GM21390 (cell line): ENCODE measurements around the gene ANKRD29.
A peak's percentile ranks its signal among the peaks of the same experiment; 100 is the strongest.
"Not testable (repeated sequence)": the region's sequence is repeated elsewhere in the genome, so short reads cannot be mapped to it uniquely, and the experiment has no call there.

Source experiments
- ATAC-seq: cut with Tn5 transposase; IDR thresholded peaks from one replicate; pipeline ENCODE4 v1.9.1; 2021; ENCODE audit not compliant: unreplicated experiment

The ANKRD29 gene

GRCh38 chr18:23645568-23646175 lies 17.0 kb downstream of the ANKRD29 start:
- ATAC-seq: no peak

GRCh38 chr18:23643815-23644490 lies 18.8 kb downstream of the ANKRD29 start:
- no peak for ATAC-seq

- no peak for ATAC-seq
Observed at GRCh38 chr18:23641937-23642666, 20.6 kb downstream of the ANKRD29 start.

GRCh38 chr18:23641143-23641720 lies 21.5 kb downstream of the ANKRD29 start:
- ATAC-seq: no peak

- no peak for ATAC-seq
Observed at GRCh38 chr18:23640052-23640451, 22.7 kb downstream of the ANKRD29 start.

GRCh38 chr18:23636433-23636832 lies 26.3 kb downstream of the ANKRD29 start:
- ATAC-seq: not testable (repeated sequence)

GRCh38 chr18:23636071-23636399 lies 26.7 kb downstream of the ANKRD29 start:
- ATAC-seq: no peak

GRCh38 chr18:23635283-23636070 lies 27.2 kb downstream of the ANKRD29 start:
- no peak for ATAC-seq

- ATAC-seq: no peak
Observed at GRCh38 chr18:23634692-23635091, 28.0 kb downstream of the ANKRD29 start.

GRCh38 chr18:23632615-23633014 lies 30.1 kb downstream of the ANKRD29 start:
- no peak for ATAC-seq

GRCh38 chr18:23631746-23632145 lies 31.0 kb downstream of the ANKRD29 start:
- ATAC-seq: no peak

GRCh38 chr18:23631312-23631711 lies 31.4 kb downstream of the ANKRD29 start:
- ATAC-seq: no peak

GRCh38 chr18:23629444-23629946 lies 33.2 kb downstream of the ANKRD29 start:
- peak; percentile 76 for ATAC-seq

GRCh38 chr18:23627970-23628369 lies 34.7 kb downstream of the ANKRD29 start:
- no peak for ATAC-seq

GRCh38 chr18:23627321-23627720 lies 35.4 kb downstream of the ANKRD29 start:
- no peak for ATAC-seq

- ATAC-seq: no peak
Observed at GRCh38 chr18:23626451-23627279, 36.0 kb downstream of the ANKRD29 start.

GRCh38 chr18:23623040-23623439 lies 39.7 kb downstream of the ANKRD29 start:
- ATAC-seq: no peak

- ATAC-seq: no peak
Observed at GRCh38 chr18:23619388-23619881, 43.3 kb downstream of the ANKRD29 start.

- ATAC-seq: no peak
Observed at GRCh38 chr18:23618862-23619387, 43.8 kb downstream of the ANKRD29 start.
